Stimulated activated CD4-positive, alpha-beta T cell treated with anti-CD3 and anti-CD28 coated beads, TNF-alpha, amount 100 ng/mL, for 24 hours (primary cell): ENCODE measurements around the gene WBP2.
A peak's percentile ranks its signal among the peaks of the same experiment; 100 is the strongest.

Source experiments
- DNase-seq, 3 experiments: peaks; one replicate each; pipeline ENCODE4 v3.0.0-alpha.2; 2020; ENCODE audit warnings: low read depth in 3 of 3

WBP2 gene

GRCh38 chr17:75845058-75845711 is 9.9 kb downstream of the WBP2 start:
- peak in 1 of 3 experiments; percentile 68 for DNase-seq

GRCh38 chr17:75844530-75845057 is 10.5 kb downstream of the WBP2 start:
- DNase-seq: peak in 1 of 3 experiments; percentile 41

- DNase-seq: peak in 1 of 3 experiments; percentile 57
These were observed 11.3 kb downstream of the WBP2 start, which contains the start of gene UNC13D for GRCh38 chr17:75843577-75844529. Gene UNC13D (minus strand): TSS chr17:75844404. CDS start chr17:75844337, 67 bp downstream.

- DNase-seq: no peak
These were observed 12.1 kb downstream of the WBP2 start for GRCh38 chr17:75842963-75843576.

- no peak for DNase-seq
These were observed 12.7 kb downstream of the WBP2 start for GRCh38 chr17:75842411-75842810.

GRCh38 chr17:75840799-75841164 is 14.4 kb downstream of the WBP2 start:
- DNase-seq: no peak

GRCh38 chr17:75839942-75840798 is 15.0 kb downstream of the WBP2 start:
- no peak for DNase-seq

GRCh38 chr17:75838410-75838809 is 16.7 kb downstream of the WBP2 start:
- no peak for DNase-seq

GRCh38 chr17:75837899-75838298 is 17.2 kb downstream of the WBP2 start:
- DNase-seq: no peak

- no peak for DNase-seq
These were observed 18.5 kb downstream of the WBP2 start for GRCh38 chr17:75836605-75837004.

- DNase-seq: no peak
These were observed 19.5 kb downstream of the WBP2 start for GRCh38 chr17:75835654-75835987.

GRCh38 chr17:75834928-75835653 is 20.0 kb downstream of the WBP2 start:
- no peak for DNase-seq

- DNase-seq: no peak
These were observed 20.7 kb downstream of the WBP2 start for GRCh38 chr17:75834279-75834920.

GRCh38 chr17:75832652-75833400 is 22.3 kb downstream of the WBP2 start:
- DNase-seq: no peak

- no peak for DNase-seq
These were observed 22.9 kb downstream of the WBP2 start for GRCh38 chr17:75832164-75832651.

- DNase-seq: no peak
These were observed 24.0 kb downstream of the WBP2 start for GRCh38 chr17:75831032-75831571.

- DNase-seq: no peak
These were observed 24.7 kb downstream of the WBP2 start for GRCh38 chr17:75830164-75831031.

GRCh38 chr17:75829747-75830146 is 25.4 kb downstream of the WBP2 start:
- no peak for DNase-seq
